ENCODE results near the gene MIDN.
"Not testable (repeated sequence)": the region's sequence is repeated elsewhere in the genome, so short reads cannot be mapped to it uniquely, and the experiment has no call there.

MIDN gene

DNA sequence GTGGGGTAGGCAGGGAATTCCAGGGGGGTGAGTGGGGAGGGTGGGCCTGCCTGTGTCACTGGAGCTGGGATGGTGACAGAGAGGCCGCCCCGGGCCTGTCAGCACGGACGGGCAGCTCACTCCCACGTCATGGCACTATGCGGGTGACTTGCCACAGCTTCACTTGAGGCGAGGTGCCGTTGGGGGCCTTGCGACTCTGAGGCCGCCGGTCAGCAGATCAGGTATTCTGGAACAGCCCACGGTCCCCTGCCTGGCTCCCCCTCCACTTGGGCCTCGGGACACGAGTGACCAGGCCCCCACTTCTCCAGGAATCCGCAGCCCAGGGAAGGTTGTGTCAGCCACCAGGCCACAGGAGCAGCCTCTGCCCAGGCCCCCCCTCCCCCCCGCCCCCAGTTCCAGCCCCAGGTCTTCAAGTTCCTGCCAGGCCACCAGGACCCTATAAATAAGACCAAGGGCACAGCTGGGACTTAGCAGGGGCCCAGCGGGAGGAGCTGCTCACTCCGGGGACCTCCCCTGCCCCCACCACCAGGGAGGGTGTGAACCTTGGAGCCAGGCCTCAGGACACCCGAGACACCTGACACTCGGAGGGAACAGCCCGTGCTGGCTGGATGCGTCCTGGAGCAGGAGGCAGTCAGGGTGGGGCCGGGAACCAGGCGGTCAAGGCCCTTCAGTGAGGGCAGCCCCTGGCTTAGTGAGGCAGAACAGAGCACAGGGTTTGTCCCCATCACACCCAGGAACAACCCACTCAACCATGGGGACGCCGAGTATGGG lies 2.7 kb upstream of the MIDN start:
- in situ Hi-C loops (cut with MboI; ENCODE audit: low sequenced_read_pairs) = no loop called here

DNA sequence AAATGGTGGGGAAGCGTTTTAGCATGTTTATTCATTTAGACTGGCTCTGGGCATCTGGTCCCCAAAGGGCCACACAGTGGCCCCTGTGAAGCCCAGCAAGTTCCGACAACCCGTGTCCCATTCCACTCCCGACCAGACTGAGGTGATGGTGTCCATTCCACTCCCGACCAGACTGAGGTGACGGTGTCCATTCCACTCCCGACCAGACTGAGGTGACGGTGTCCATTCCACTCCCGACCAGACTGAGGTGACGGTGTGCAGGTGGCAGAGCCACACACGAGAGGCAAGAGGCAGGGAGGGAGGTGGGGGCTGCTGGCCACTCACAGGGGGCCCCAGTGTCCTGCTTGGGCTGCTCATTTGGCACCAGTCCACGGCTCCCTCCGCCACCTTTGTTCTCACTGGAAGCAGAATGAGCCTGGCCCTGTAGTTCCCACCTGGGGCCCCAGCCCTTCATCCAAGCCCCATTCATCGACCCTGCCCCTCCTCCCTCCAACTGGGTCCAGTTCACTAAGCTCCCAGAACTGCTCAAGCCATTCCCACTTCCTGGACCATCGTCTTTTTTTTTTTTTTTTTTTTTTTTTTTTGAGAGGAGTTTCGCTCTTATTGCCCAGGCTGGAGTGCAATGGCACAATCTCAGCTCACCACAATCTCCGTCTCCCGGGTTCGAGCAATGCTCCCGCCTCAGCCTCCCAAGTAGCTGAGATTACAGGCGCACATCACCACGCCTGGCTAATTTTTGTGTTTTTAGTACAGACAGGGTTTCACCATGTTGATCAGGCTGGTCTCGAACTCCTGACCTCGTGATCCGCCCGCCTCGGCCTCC lies 1.9 kb upstream of the MIDN start:
- in situ Hi-C loops (cut with MboI; ENCODE audit: low sequenced_read_pairs) = not testable (repeated sequence)

- in situ Hi-C loops (cut with MboI; ENCODE audit: low sequenced_read_pairs) = no loop called here
Measured at GRCh38 chr19:1247748-1248138, 640 bp upstream of the MIDN start.

DNA sequence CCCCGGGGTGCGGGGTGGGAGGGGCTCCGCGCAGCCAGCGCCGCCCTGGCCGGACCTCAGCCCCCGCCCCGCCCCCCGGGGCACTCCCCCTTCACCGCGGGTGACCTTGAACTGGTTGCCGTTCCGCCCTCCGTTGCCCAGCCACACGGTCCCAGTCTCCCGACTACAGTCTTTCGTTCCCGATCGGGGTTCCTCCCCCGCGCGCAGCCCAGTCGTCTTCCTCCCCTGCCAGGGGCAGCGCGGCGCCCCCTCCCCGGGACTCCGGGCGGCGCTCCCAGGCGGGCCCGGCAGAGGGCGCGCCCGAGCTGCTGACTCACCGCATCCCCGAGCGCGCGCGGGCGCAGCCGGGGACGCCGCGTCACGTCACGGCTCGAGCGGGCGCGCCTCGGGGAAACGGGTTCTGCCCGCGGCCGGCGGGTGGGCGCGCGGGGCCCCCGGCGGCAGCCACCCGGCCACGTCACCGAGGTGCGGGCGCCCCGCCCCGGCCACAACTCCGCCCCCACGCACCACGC lies 459 bp downstream of the MIDN start:
- in situ Hi-C loops (cut with MboI; ENCODE audit: low sequenced_read_pairs) = no loop called here

- in situ Hi-C loops (cut with MboI; ENCODE audit: low sequenced_read_pairs) = no loop called here
Measured at GRCh38 chr19:1249298-1249989, 1.1 kb downstream of the MIDN start.

GRCh38 chr19:1249990-1250436 lies 1.6 kb downstream of the MIDN start:
- in situ Hi-C loops (cut with MboI; ENCODE audit: low sequenced_read_pairs) = no loop called here

DNA sequence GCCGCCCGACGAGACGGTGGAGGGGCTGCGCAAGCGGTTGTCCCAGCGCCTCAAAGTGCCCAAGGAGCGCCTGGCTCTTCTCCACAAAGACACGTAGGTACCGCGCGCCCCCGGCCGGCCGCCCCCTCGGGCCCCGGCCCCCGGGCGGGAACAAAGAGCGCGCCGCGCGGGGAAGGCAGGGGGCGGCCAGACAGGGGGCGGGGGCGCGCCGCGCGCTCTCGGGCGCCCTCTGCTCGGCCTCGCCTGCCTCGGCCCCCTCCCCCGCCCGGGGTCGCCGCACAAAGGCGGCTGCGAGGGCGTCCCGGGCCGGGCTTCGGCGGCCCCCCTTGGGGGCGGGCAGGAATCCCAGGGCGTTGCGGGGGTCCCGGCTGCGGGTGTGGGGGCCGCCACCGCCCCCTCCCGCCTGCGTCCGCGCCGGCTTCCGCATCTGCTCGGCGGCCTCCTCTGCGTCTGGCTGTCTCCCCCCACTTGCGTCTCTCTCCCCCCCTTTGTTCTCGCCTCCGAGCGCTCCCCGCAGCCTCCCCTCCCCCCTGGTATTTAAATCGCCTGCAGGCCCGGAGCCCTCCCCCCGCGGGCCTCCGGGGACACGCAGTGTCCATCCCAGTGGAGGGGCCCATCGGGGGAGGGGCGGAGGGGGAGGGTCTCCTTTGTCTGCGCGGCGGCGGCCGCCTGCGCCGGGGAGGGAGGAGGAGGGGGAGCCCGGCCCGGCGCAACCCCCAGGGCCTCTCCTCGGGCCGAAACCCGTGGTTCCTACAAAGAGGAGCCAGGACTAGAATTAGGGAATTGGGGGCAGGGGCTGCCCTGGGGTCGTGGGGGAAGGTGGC lies 2.3 kb downstream of the MIDN start:
- in situ Hi-C loops (cut with MboI; ENCODE audit: low sequenced_read_pairs) = no loop called here

DNA sequence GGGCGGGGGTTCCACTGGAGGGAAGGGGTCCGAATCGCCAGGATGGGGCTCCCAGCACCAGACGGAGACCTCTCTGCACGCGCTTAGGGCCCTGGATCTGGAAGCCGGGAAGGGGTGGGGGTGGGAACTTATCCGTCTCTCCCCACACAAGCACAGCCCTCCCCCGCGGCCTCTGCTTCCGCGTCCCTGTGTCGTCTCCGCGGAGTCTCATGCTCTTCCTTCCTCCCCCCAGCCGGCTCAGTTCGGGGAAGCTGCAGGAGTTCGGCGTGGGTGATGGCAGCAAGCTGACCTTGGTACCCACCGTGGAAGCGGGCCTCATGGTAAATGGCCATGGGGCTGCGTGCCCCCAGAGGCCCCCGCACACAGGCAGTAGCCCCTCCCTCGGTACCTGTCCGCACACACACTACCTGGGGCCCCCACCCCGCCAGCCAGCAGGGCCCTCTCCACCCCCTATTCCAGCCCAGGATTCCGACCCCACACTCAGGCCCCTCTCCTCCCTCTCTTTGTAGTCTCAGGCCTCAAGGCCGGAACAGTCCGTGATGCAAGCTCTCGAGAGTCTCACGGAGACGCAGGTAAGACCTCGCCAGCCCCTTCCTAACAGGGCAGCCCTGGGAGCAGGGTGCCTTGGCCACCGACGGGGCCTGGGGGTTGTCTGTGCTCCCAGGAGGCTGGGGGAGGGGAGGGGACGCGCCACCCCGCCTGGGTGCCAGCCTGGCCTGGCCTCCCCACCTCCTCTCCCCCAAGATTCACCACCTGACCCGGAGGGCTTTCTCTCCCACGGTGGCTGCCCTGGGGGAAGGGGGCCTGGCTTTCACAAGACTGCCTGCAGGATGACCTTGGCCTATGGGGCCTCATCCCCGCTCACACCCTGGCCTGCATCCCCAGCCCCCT lies 3.2 kb downstream of the MIDN start:
- in situ Hi-C loops (cut with MboI; ENCODE audit: low sequenced_read_pairs) = no loop called here

DNA sequence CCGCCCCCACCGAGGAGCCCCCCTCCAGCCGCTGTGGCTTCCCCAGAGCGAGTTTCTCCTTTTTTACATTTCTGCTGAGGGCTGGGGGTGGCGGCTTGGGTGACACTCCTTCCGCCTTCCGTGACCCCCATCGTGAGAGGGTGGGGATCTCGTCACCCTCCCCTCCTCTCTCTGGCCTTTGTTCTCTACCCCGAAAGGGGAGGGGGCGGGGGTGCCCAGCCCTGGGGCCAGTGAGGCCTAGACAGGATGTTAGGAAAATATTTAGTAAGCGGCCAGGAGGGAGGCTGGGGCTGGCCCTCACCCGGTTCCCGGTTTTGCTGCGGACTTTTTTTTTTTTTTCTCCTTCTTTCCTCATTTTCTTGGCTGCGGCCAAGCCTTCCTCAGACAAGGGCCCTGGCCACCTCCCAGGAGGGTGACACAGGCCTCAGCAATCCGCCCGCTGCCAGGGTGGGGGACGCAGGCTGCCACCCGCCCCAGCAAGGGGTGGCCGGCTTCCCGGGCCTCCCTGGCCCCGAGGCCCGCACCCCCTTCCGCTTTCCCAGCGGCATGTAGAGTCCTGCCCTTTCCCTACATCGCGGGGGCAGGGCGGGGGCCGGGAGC lies 3.9 kb downstream of the MIDN start:
- in situ Hi-C loops (cut with MboI; ENCODE audit: low sequenced_read_pairs) = no loop called here

DNA sequence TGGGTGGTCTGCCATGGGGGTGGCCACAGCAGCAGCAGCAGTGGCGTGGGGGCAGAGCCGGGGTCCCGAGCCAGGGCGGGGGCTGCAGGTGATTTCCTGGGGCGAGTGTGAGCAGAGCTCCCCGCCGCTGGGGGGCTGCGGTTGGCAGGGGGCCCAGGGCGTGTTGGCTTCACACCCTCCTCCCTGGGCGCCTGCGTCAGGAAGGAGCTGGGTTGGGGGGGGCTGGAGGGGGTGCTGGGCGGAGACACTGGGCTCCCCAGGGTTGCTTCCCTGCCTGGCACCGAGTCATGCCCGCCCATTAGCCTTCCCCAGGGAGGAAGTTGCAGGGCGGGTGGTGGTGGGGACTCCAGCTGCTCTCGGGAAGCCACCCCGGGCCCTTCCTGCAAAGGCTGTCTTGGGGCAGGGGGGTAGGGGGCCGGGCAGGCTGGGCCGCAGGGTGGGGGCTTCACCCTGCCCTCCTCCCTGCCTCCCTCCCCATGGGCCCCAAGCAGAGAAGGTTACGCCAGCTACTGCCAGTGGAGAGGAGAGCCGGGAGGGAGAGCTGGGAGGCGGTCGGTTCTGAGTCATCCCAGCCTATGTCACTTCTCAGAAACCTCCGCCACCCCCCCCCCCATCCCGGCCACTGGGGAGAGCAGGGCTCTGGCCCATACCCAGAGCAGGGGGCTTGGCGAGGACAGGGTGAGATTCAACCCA lies 4.6 kb downstream of the MIDN start:
- in situ Hi-C loops (cut with MboI; ENCODE audit: low sequenced_read_pairs) = no loop called here

DNA sequence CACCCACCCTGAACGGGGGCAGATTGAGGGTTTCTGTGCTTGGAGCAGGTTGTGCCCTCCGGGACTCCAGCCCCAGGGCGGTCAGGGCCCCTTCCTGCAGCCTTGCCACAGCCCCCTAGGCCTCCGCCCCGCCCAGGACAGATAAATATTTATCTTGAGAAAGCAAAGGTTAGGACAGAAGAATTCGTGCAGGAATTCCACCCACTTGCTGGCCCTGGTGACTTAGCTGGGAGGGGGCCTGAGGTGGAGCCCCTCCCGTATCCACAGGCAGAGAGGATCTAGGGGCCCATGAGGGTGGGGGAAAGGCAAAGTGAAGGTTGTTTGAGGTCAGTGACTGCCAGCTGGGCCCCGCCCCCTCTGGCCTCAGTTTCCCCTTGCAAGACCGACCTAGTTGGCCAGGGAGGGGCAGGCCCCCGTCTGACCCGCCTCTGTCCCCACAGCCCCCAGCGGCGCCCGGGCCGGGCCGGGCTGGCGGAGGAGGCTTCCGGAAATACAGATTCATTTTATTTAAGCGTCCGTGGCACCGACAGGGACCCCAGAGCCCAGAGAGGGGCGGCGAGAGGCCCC lies 5.2 kb downstream of the MIDN start:
- in situ Hi-C loops (cut with MboI; ENCODE audit: low sequenced_read_pairs) = no loop called here

DNA sequence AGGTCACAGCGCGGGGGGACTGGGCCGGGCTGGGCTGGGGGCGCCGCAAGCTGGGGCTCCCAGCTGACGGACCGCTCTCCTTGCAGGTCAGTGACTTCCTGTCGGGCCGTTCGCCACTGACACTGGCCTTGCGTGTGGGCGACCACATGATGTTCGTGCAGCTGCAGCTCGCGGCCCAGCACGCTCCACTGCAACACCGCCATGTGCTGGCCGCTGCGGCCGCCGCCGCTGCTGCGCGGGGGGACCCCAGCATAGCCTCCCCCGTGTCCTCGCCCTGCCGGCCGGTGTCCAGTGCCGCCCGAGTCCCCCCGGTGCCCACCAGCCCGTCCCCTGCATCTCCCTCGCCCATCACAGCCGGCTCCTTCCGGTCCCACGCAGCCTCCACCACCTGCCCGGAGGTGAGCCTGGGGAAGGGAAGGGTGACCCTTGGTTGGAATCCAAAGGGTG lies 5.7 kb downstream of the MIDN start:
- in situ Hi-C loops (cut with MboI; ENCODE audit: low sequenced_read_pairs) = no loop called here

- in situ Hi-C loops (cut with MboI; ENCODE audit: low sequenced_read_pairs) = no loop called here
Measured at GRCh38 chr19:1254530-1255185, 6.3 kb downstream of the MIDN start.

- in situ Hi-C loops (cut with MboI; ENCODE audit: low sequenced_read_pairs) = no loop called here
Measured at GRCh38 chr19:1255186-1256161, 7.1 kb downstream of the MIDN start.

GRCh38 chr19:1256646-1257474 lies 8.5 kb downstream of the MIDN start:
- in situ Hi-C loops (cut with MboI; ENCODE audit: low sequenced_read_pairs) = no loop called here

Measured in HL-60/S4 treated with retinoic acid at 250 ng/mL for 4 days and 3 days (cell line).